OCI-LY7 (cell line): ENCODE measurements around the gene GIMAP8. TPM values are rescaled to one million over a fixed set of nuclear protein-coding genes. Genes with fewer than 3 reads are reported as not detected.

Source experiments
- BruUV-seq: library from RNA; stranded (reverse); fragments of 400-500 nt; replicated peaks from 2 replicates; lab custom pipeline; 2021; lab: Mats Ljungman, UMichigan
- CTCF ChIA-PET: fragments of 300-600 bp; sonication (Branson Sonifier 250); formaldehyde crosslinking; loops from one replicate; lab custom pipeline; 2022; ENCODE audit warnings: antibody characterized with exemption; ENCODE audit not compliant: unreplicated experiment; lab: Charles Lee
- POLR2A ChIA-PET: fragments of 300-600 bp; sonication (Branson Sonifier 250); formaldehyde crosslinking; loops from one replicate; lab custom pipeline; 2022; ENCODE audit warnings: antibody characterized with exemption; lab: Charles Lee
- DNase-seq: peaks from one replicate; pipeline ENCODE4 v3.0.0-alpha.2; 2015; ENCODE audit warnings: low spot score
- H2AFZ ChIP-seq: fragments of 200-600 bp; sonication (generic), shearing (Covaris generic); 2 replicates; pipeline ENCODE4 v1.6.1; 2014; ENCODE audit warnings: mild to moderate bottlenecking, antibody characterized with exemption, low read length, moderate library complexity
- H3K27ac ChIP-seq: fragments of 200-600 bp; sonication (generic); 2 replicates; pipeline ENCODE4 v1.5.1; 2014; ENCODE audit warnings: mixed run types, low read depth, mild to moderate bottlenecking, moderate library complexity, low read length, inconsistent platforms; ENCODE audit not compliant: poor library complexity, severe bottlenecking
- H3K36me3 ChIP-seq: fragments of 200-600 bp; sonication (generic); 2 replicates; pipeline ENCODE4 v1.6.1; 2014; ENCODE audit warnings: mild to moderate bottlenecking, antibody characterized with exemption, low read length, moderate library complexity, mixed read lengths; ENCODE audit not compliant: insufficient read depth
- H3K4me1 ChIP-seq: fragments of 200-600 bp; sonication (generic); 2 replicates; pipeline ENCODE4 v1.5.1; 2014; ENCODE audit warnings: mild to moderate bottlenecking, low read length; ENCODE audit not compliant: insufficient read depth, poor library complexity, severe bottlenecking
- H3K4me2 ChIP-seq: fragments of 200-600 bp; sonication (generic); 2 replicates; pipeline ENCODE4 v1.6.1; 2014; ENCODE audit warnings: mild to moderate bottlenecking, low read length
- H3K4me3 ChIP-seq: fragments of 200-600 bp; sonication (generic); 2 replicates; pipeline ENCODE4 v1.5.1; 2014; ENCODE audit warnings: mild to moderate bottlenecking, low read depth, low read length; ENCODE audit not compliant: poor library complexity, severe bottlenecking
- H3K79me2 ChIP-seq: fragments of 200-600 bp; sonication (generic); 2 replicates; pipeline ENCODE4 v1.6.1; 2016; ENCODE audit warnings: low read depth, mild to moderate bottlenecking, low read length, moderate library complexity, mixed read lengths; ENCODE audit not compliant: insufficient read depth
- H3K9me2 ChIP-seq: fragments of 200-600 bp; sonication (generic); 2 replicates; pipeline ENCODE4 v1.6.1; 2016; ENCODE audit warnings: mild to moderate bottlenecking, low read length, mixed read lengths; ENCODE audit not compliant: insufficient read depth
- H3K9me3 ChIP-seq: fragments of 200-600 bp; sonication (generic); 2 replicates; pipeline ENCODE4 v1.6.1; 2014; ENCODE audit warnings: mild to moderate bottlenecking, mixed run types, low read length, mixed read lengths
- H4K20me1 ChIP-seq: fragments of 200-600 bp; sonication (generic); 2 replicates; pipeline ENCODE4 v1.6.1; 2014; ENCODE audit warnings: mild to moderate bottlenecking, antibody characterized with exemption, low read length, moderate library complexity, mixed read lengths; ENCODE audit not compliant: insufficient read depth
- CTCF ChIP-seq: fragments of 200-600 bp; sonication (generic); conservative IDR thresholded peaks from 2 replicates; pipeline ENCODE4 v1.5.1; 2014; ENCODE audit warnings: mild to moderate bottlenecking, antibody characterized with exemption, low read length, moderate library complexity, mixed read lengths
- EZH2phosphoT487 ChIP-seq: fragments of 200-600 bp; sonication (generic); IDR thresholded peaks from 2 replicates; pipeline ENCODE4 v1.6.1; 2018; ENCODE audit warnings: low read depth, borderline replicate concordance, mild to moderate bottlenecking, mixed run types, antibody characterized with exemption, low read length, moderate library complexity, mixed read lengths
- intact Hi-C: fragments of 100-400 bp; cut with micrococcal nuclease; formaldehyde crosslinking; loops from one replicate; pipeline ENCODE4 v1.10.0; 2022; ENCODE audit not compliant: unreplicated experiment
- total RNA-seq, 2 experiments: library from RNA; depleted of rRNA in 1 of 2; stranded (reverse); fragments of >200 nt in 1 of 2; shearing (Covaris generic) in 1 of 2; gene quantifications; 2 replicates each; pipeline ENCODE4 v1.2.3, GENCODE V29; 2014 to 2022

Gene GIMAP8
- total RNA-seq, 2 experiments from 2014 or later: not detected

GRCh38 chr7:150503155-150503554 lies 52.7 kb downstream of the GIMAP8 start:
- DNase-seq: no peak
- POLR2A ChIA-PET: no interaction called here
- Histone ChIP-seq H3K9me3 (no peaks in the 10 kb centered on the region), H3K9me2 (no peaks in the 10 kb centered on the region), H3K4me1 (no peaks in the 10 kb centered on the region), H3K79me2 (no peaks in the 10 kb centered on the region), H3K4me2 (no peak overlapping the region), H3K27ac (no peak overlapping the region), H3K4me3 (no peak overlapping the region), H4K20me1 (no peaks in the 10 kb centered on the region), H3K36me3 (no peaks in the 10 kb centered on the region), H2AFZ (no peak overlapping the region)
- CTCF ChIA-PET: no interaction called here
- intact Hi-C loops: no loop called here
- no TSS peak for BruUV-seq
- no peak for TF ChIP-seq EZH2phosphoT487
- no peak for TF ChIP-seq CTCF

DNA sequence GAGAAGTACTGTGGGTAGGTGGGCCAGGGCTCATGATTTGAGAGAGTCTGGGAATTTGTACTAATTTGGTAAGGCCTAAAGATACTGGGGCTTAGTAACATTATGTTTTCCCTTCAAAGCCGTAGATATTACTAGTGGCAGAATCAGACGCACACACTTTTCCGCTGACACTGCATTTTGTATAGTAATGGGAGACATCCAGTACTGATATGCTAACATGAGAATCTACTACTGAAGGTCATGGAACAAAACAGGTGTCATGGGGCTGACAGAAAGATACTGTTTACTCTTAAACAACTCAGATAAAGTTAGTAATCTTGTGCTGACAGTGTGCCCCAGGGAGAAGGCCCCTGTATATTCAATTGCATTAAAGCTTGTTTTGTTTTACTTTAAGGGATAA lies 53.2 kb downstream of the GIMAP8 start:
- H3K4me1 ChIP-seq: no peaks in the 10 kb centered on the region
- no peaks in the 10 kb centered on the region for H3K9me2 ChIP-seq
- BruUV-seq: no TSS peak
- DNase-seq: no peak
- H3K4me2 ChIP-seq: no peak overlapping the region
- CTCF ChIA-PET: no interaction called here
- H3K9me3 ChIP-seq: no peaks in the 10 kb centered on the region
- H3K4me3 ChIP-seq: no peak overlapping the region
- TF ChIP-seq EZH2phosphoT487 (no peak), CTCF (no peak)
- no peak overlapping the region for H2AFZ ChIP-seq
- intact Hi-C loops: no loop called here
- no peaks in the 10 kb centered on the region for H4K20me1 ChIP-seq
- H3K36me3 ChIP-seq: no peaks in the 10 kb centered on the region
- no peaks in the 10 kb centered on the region for H3K79me2 ChIP-seq
- POLR2A ChIA-PET: no interaction called here
- H3K27ac ChIP-seq: no peak overlapping the region

DNA sequence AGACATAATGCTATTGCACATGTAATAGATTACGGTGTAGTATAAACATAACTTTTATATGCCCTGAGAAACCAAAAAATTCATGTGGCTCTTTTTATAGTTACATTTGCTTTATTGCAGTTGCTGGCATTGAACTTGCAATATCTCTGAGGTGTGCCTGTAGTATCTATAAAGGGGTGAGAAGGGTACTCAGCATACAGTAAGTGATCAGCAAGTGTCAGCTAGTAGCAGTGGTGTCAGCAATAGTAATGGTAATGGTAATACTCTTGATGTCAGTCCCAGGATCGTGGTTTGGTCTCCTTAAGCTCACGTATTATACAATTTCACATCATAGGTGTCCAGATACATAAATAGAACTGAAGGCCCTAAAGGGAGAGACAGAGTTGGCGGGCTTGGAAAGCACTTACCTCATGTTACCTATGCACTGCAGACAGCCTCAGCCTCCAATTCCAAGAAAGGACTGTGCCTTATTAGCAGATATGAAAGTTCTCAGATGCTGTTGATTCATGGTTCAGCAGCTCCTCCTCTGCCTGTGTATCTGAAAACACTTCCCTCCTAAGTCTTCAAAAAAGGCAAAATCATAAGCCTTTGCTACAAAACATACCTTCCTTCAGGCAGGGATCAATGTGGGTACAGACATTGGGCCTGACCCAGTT lies 57.6 kb downstream of the GIMAP8 start:
- no peaks in the 10 kb centered on the region for H3K9me3 ChIP-seq
- CTCF ChIA-PET: no interaction called here
- H3K4me1 ChIP-seq: no peaks in the 10 kb centered on the region
- POLR2A ChIA-PET: interaction anchor here (0.7 kb wide), 1 partner anchor 45 kb away, joined by 3 read pairs; no protein-coding TSS in a partner anchor
- DNase-seq: no peak
- H4K20me1 ChIP-seq: no peaks in the 10 kb centered on the region
- H3K4me3 ChIP-seq: no peak overlapping the region
- no peaks in the 10 kb centered on the region for H3K36me3 ChIP-seq
- no TSS peak for BruUV-seq
- no peaks in the 10 kb centered on the region for H3K79me2 ChIP-seq
- H3K4me2 ChIP-seq: no peak overlapping the region
- no peak overlapping the region for H3K27ac ChIP-seq
- TF ChIP-seq EZH2phosphoT487 (no peak), CTCF (no peak)
- H3K9me2 ChIP-seq: no peaks in the 10 kb centered on the region
- H2AFZ ChIP-seq: no peak overlapping the region
- intact Hi-C loops: no loop called here
